ENCODE results near the gene ZFAND2B. TPM values are rescaled to one million over a fixed set of nuclear protein-coding genes. Genes with fewer than 3 reads are reported as not detected.
A peak's percentile ranks its signal among the peaks of the same experiment; 100 is the strongest.

ZFAND2B gene
- total RNA-seq, 4 donors from 2014 or later = 34.6 to 49.9 (median 43.6) TPM

- H3K36me3 ChIP-seq = peaks cover 17 to 61% (median 35%) of the 10 kb centered on the region in 3 donors
- H3K27me3 ChIP-seq = no peaks in the 10 kb centered on the region
- H3K9me3 ChIP-seq = no peaks in the 10 kb centered on the region
- H3K4me1 ChIP-seq = peaks cover 10 to 70% (median 35%) of the 10 kb centered on the region in 3 donors
- intact Hi-C loops (cut with DNase I) = no loop called here
- peak overlapping the region; percentile 98 to 100 (median 98) for H3K27ac ChIP-seq
- WGBS, 2 donors = 14 to 21% methylated on average over 2 to 6 of the region's 45 CpGs
- TF ChIP-seq CTCF (IDR thresholded peaks at IDR 0.05) = peak in 2 of 6 experiments; percentile 5 to 15
- no peak for TF ChIP-seq POLR2A (IDR thresholded peaks at IDR 0.05)
- no peak for DNase-seq
- H3K4me3 ChIP-seq = peak overlapping the region; percentile 84 to 100 (median 92)
These were observed 30.4 kb upstream of the ZFAND2B start for GRCh38 chr2:219175928-219176817.

- intact Hi-C loops (cut with DNase I) = no loop called here
- Histone ChIP-seq H3K4me3 (peak within 1 kb of the TSS; percentile 84 to 100 (median 92)), H3K4me1 (peaks cover 10 to 61% (median 30%) of the 10 kb centered on the region in 3 donors), H3K9me3 (no peaks in the 10 kb centered on the region), H3K36me3 (peaks cover 25 to 62% (median 43%) of the 10 kb centered on the region in 3 donors), H3K27me3 (no peaks in the 10 kb centered on the region), H3K27ac (peak within 1 kb of the TSS; percentile 98 to 100 (median 98))
- 0% methylated on average over 7 to 8 of the region's 69 CpGs for WGBS, 2 donors
- DNase-seq = peak; percentile 48
- TF ChIP-seq CTCF (IDR thresholded peaks at IDR 0.05) = peak in 2 of 6 experiments; percentile 4 to 25
- peak in 3 of 4 donors; percentile 91 to 99 (median 96) for TF ChIP-seq POLR2A (IDR thresholded peaks at IDR 0.05)
These were observed 29.6 kb upstream of the ZFAND2B start, which contains the start of gene CNPPD1 for GRCh38 chr2:219176818-219177551. Gene CNPPD1 (minus strand): TSS chr2:219176925. CDS start chr2:219176828, 97 bp downstream.

- Histone ChIP-seq H3K4me1 (peaks cover 10 to 57% (median 30%) of the 10 kb centered on the region in 3 donors), H3K4me3 (peak within 1 kb of the TSS; percentile 84 to 100 (median 92)), H3K9me3 (no peaks in the 10 kb centered on the region), H3K27me3 (no peaks in the 10 kb centered on the region), H3K36me3 (peaks cover 30 to 62% (median 48%) of the 10 kb centered on the region in 3 donors), H3K27ac (peak within 1 kb of the TSS; percentile 98 to 100 (median 98))
- DNase-seq = peak; percentile 63
- TF ChIP-seq POLR2A (IDR thresholded peaks at IDR 0.05) = peak in 2 of 4 donors; percentile 96 to 99
- peak in 4 of 6 experiments; percentile 34 to 48 (median 40) for TF ChIP-seq CTCF (IDR thresholded peaks at IDR 0.05)
- intact Hi-C loops (cut with DNase I) = no loop called here
- WGBS, 2 donors = 1% methylated on average over 16 of the region's 67 CpGs
These were observed 28.8 kb upstream of the ZFAND2B start, which contains the start of gene RETREG2 for GRCh38 chr2:219177552-219178376. Gene RETREG2 (plus strand): TSS chr2:219178275. CDS start chr2:219178353, 78 bp downstream.

- Histone ChIP-seq H3K4me1 (peaks cover 10 to 57% (median 30%) of the 10 kb centered on the region in 3 donors), H3K27me3 (no peaks in the 10 kb centered on the region), H3K27ac (peak overlapping the region; percentile 98 to 100 (median 98)), H3K4me3 (peak overlapping the region; percentile 84 to 100 (median 92)), H3K36me3 (peaks cover 26 to 62% (median 47%) of the 10 kb centered on the region in 3 donors), H3K9me3 (no peaks in the 10 kb centered on the region)
- no peak for DNase-seq
- 10% methylated on average over 14 of the region's 45 CpGs for WGBS, 2 donors
- intact Hi-C loops (cut with DNase I) = no loop called here
- TF ChIP-seq POLR2A (IDR thresholded peaks at IDR 0.05) (no peak), CTCF (IDR thresholded peaks at IDR 0.05) (no peak)
These were observed 28.0 kb upstream of the ZFAND2B start for GRCh38 chr2:219178377-219179175.

All from esophagus squamous epithelium (tissue), 5 donors.